HepG2 (cell line): ENCODE results near the gene RHBDF2. TPM values are rescaled to one million over a fixed set of nuclear protein-coding genes. Genes with fewer than 3 reads are reported as not detected.

Experiments
- ATAC-seq: fragments of 200-7000 bp; cut with Tn5 transposase; 3 replicates; pipeline ENCODE4 v1.9.1; 2020; ENCODE audit warnings: mild to moderate bottlenecking, moderate library complexity
- BruUV-seq: library from RNA; stranded (reverse); fragments of 400-500 nt; replicated peaks from 2 replicates; lab custom pipeline; 2021; lab: Mats Ljungman, UMichigan
- CTCF ChIA-PET: fragments of 300-600 bp; formaldehyde crosslinking; extraction: SDS; loops from one replicate; lab custom pipeline; 2021; ENCODE audit warnings: low total read pairs, inconsistent platforms, low intra/inter-chr PET ratio; lab: Yijun Ruan, JAX
- POLR2A ChIA-PET: fragments of 350-600 bp; sonication (Branson Sonifier 250); formaldehyde crosslinking; loops from one replicate; lab custom pipeline; 2020; ENCODE audit warnings: antibody characterized with exemption, inconsistent platforms; lab: Yijun Ruan, JAX
- DNase-seq: peaks from one replicate; pipeline ENCODE4 v3.0.0-alpha.2; 2015; ENCODE audit warnings: low spot score
- FAIRE-seq: peaks from 3 replicates; lab custom pipeline; 2011; peaks lifted over from hg19 to GRCh38; lab: Jason Lieb, UNC
- H2AFZ ChIP-seq: one replicate; pipeline ENCODE4 v1.6.1; 2011; ENCODE audit warnings: low read length, inconsistent platforms
- H3K27ac ChIP-seq: fragments of 300-600 bp; 3 replicates; pipeline ENCODE4 v1.8.0; 2011; ENCODE audit warnings: mixed run types, mild to moderate bottlenecking, mixed read lengths, low read length, inconsistent platforms; ENCODE audit not compliant: insufficient read depth; ENCODE audit errors: extremely low read length
- H3K27me3 ChIP-seq, 2 experiments: fragments of 200-600 bp in 1 of 2; 2 replicates in 1 of 2; 3 replicates in 1 of 2; pipeline versions ENCODE4 v1.6.0 to v1.8.0; 2011; ENCODE audit warnings: low read length in 2 of 2, mild to moderate bottlenecking in 2 of 2, moderate library complexity in 2 of 2, inconsistent platforms in 1 of 2; ENCODE audit not compliant: insufficient read depth in 2 of 2, control insufficient read depth in 1 of 2
- H3K36me3 ChIP-seq, 2 experiments: fragments of 200-600 bp in 1 of 2; replicated peaks in 1 of 2; 2 replicates in 1 of 2; 3 replicates in 1 of 2; pipeline versions ENCODE4 v1.5.1 to v1.8.0; 2011; ENCODE audit warnings: low read length in 2 of 2, inconsistent platforms in 1 of 2; ENCODE audit not compliant: insufficient read depth in 2 of 2, control insufficient read depth in 1 of 2
- H3K4me1 ChIP-seq: 2 replicates; pipeline ENCODE4 v1.5.1; 2012; ENCODE audit warnings: low read length, inconsistent platforms; ENCODE audit not compliant: insufficient read depth
- H3K4me2 ChIP-seq: 2 replicates; pipeline ENCODE4 v1.6.0; 2011; ENCODE audit warnings: low read depth, low read length, inconsistent platforms
- H3K4me3 ChIP-seq, 3 experiments: fragments of 200-600 bp in 1 of 3; sonication (generic), shearing (Covaris generic) in 1 of 3; replicated peaks in 1 of 3; 2 replicates each; pipeline ENCODE4 v1.5.1; 2011 to 2016; ENCODE audit warnings: low read length in 3 of 3, inconsistent platforms in 2 of 3, low read depth in 2 of 3, mild to moderate bottlenecking in 2 of 3, control low read depth in 1 of 3, mixed read lengths in 1 of 3; ENCODE audit not compliant: insufficient read depth in 1 of 3
- H3K79me2 ChIP-seq: one replicate; pipeline ENCODE4 v1.6.1; 2011; ENCODE audit warnings: low read length, inconsistent platforms; ENCODE audit not compliant: insufficient read depth
- H3K9ac ChIP-seq: 2 replicates; pipeline ENCODE4 v1.6.0; 2011; ENCODE audit warnings: mild to moderate bottlenecking, low read depth, low read length, inconsistent platforms; ENCODE audit not compliant: insufficient read depth
- H3K9me3 ChIP-seq: 2 replicates; pipeline ENCODE4 v1.5.1; 2012; ENCODE audit warnings: mild to moderate bottlenecking, low read length
- H4K20me1 ChIP-seq: 2 replicates; pipeline ENCODE4 v1.6.0; 2011; ENCODE audit warnings: inconsistent platforms, mild to moderate bottlenecking, low read length, moderate library complexity; ENCODE audit not compliant: insufficient read depth
- CAMTA2 ChIP-seq: sonication (generic); formaldehyde crosslinking; IDR thresholded peaks from 2 replicates; pipeline ENCODE4 v1.4.0; 2020; ENCODE audit warnings: mild to moderate bottlenecking, missing genetic modification reagents, borderline replicate concordance
- CREM ChIP-seq, 2 experiments: sonication (generic) in 1 of 2; formaldehyde crosslinking in 1 of 2; IDR thresholded peaks; 2 replicates each; pipeline versions ENCODE4 v1.4.0 to v1.6.1; 2016 to 2020; ENCODE audit warnings: antibody characterized with exemption in 1 of 2, mild to moderate bottlenecking in 1 of 2, missing genetic modification reagents in 1 of 2
- ERF ChIP-seq: IDR thresholded peaks from 2 replicates; pipeline ENCODE4 v1.6.1; 2018; ENCODE audit warnings: missing biosample characterization, missing genetic modification reagents
- HNF4A ChIP-seq: sonication (generic); formaldehyde crosslinking; IDR thresholded peaks from 2 replicates; pipeline ENCODE4 v1.4.0; 2020; ENCODE audit warnings: missing genetic modification reagents
- KDM1A ChIP-seq: IDR thresholded peaks from 2 replicates; pipeline ENCODE4 v1.6.1; 2016; ENCODE audit warnings: missing compliant biosample characterization
- KDM5B ChIP-seq: sonication (generic); formaldehyde crosslinking; IDR thresholded peaks from 2 replicates; pipeline ENCODE4 v1.4.0; 2020; ENCODE audit warnings: missing genetic modification reagents, mild to moderate bottlenecking, borderline replicate concordance
- NFKBIZ ChIP-seq: IDR thresholded peaks from 2 replicates; pipeline ENCODE4 v1.6.1; 2018; ENCODE audit warnings: missing genetic modification reagents, missing compliant biosample characterization
- POLR2AphosphoS5 ChIP-seq: IDR thresholded peaks from 2 replicates; pipeline ENCODE4 v1.6.1; 2012; ENCODE audit warnings: low read depth, low read length
- REPIN1 ChIP-seq: sonication (generic); formaldehyde crosslinking; IDR thresholded peaks from 2 replicates; pipeline ENCODE4 v1.8.0; 2022; ENCODE audit warnings: missing genetic modification reagents, low read depth, mild to moderate bottlenecking, borderline replicate concordance
- RFX1 ChIP-seq: fragments of 450-650 bp; IDR thresholded peaks from 2 replicates; pipeline ENCODE4 v1.6.1; 2017
- SP1 ChIP-seq, 2 experiments: fragments of 450-650 bp in 1 of 2; sonication (generic) in 1 of 2; formaldehyde crosslinking in 1 of 2; IDR thresholded peaks; 2 replicates each; pipeline versions ENCODE4 v1.4.0 to v1.6.1; 2016 to 2020; ENCODE audit warnings: missing genetic modification reagents in 1 of 2
- TBL1XR1 ChIP-seq: fragments of 150-350 bp; IDR thresholded peaks from 2 replicates; pipeline ENCODE4 v1.6.1; 2014; ENCODE audit warnings: borderline replicate concordance, low read length; ENCODE audit not compliant: partially characterized antibody
- TGIF2 ChIP-seq: IDR thresholded peaks from 2 replicates; pipeline ENCODE4 v1.6.1; 2016; ENCODE audit warnings: control low read depth, missing compliant biosample characterization
- ZFP90 ChIP-seq: sonication (generic); formaldehyde crosslinking; IDR thresholded peaks from 2 replicates; pipeline ENCODE4 v1.8.0; 2022; ENCODE audit warnings: missing genetic modification reagents, mild to moderate bottlenecking, inconsistent platforms, borderline replicate concordance
- ZGPAT ChIP-seq: IDR thresholded peaks from 2 replicates; pipeline ENCODE4 v1.6.1; 2016; ENCODE audit warnings: mild to moderate bottlenecking
- ZKSCAN5 ChIP-seq: sonication (generic); formaldehyde crosslinking; IDR thresholded peaks from 2 replicates; pipeline ENCODE4 v1.5.1; 2020; ENCODE audit warnings: mild to moderate bottlenecking, missing genetic modification reagents
- ZNF160 ChIP-seq: sonication (generic); formaldehyde crosslinking; IDR thresholded peaks from 2 replicates; pipeline ENCODE4 v1.8.0; 2022; ENCODE audit warnings: mild to moderate bottlenecking, inconsistent platforms, missing genetic modification reagents
- ZNF274 ChIP-seq: sonication (generic); formaldehyde crosslinking; IDR thresholded peaks from 2 replicates; pipeline ENCODE4 v1.5.1; 2020; ENCODE audit warnings: mild to moderate bottlenecking, missing genetic modification reagents
- ZNF547 ChIP-seq: sonication (generic); formaldehyde crosslinking; IDR thresholded peaks from 2 replicates; pipeline ENCODE4 v1.5.1; 2020; ENCODE audit warnings: mild to moderate bottlenecking, missing genetic modification reagents
- ZSCAN21 ChIP-seq: sonication (generic); formaldehyde crosslinking; IDR thresholded peaks from 2 replicates; pipeline ENCODE4 v1.8.0; 2022; ENCODE audit warnings: mild to moderate bottlenecking, missing genetic modification reagents, moderate library complexity, borderline replicate concordance
- WGBS: methylation state at CpG from one replicate; pipeline ENCODE4 v1.1.6; 2017; ENCODE audit warnings: low lambda C conversion rate; 5-methylcytosine and 5-hydroxymethylcytosine counted together
- in situ Hi-C: cut with HindIII; loops from 2 replicates; pipeline ENCODE4 v1.10.0; 2017; ENCODE audit warnings: low pct_unique_long_range_greater_than_20kb; ENCODE audit not compliant: extremely low pct_ligation_motif_present
- intact Hi-C: fragments of 100-400 bp; cut with micrococcal nuclease; formaldehyde crosslinking; loops from one replicate; pipeline ENCODE4 v1.10.0; 2022; ENCODE audit not compliant: unreplicated experiment
- polyA plus RNA-seq, 8 experiments: library from polyadenylated mRNA; depleted of rRNA in 3 of 8; stranded (reverse) in 7 of 8; unstranded in 1 of 8; fragments of >200 nt; fragmentation: Illumina TruSeq in 4 of 8; extraction: Trizol in 4 of 8; gene quantifications; 2 replicates each; pipeline versions ENCODE4 v1.2.1 to v1.2.3, GENCODE V29; 2011 to 2016; ENCODE audit warnings: low read depth in 4 of 8, missing spikeins in 1 of 8, mixed read lengths in 1 of 8; ENCODE audit not compliant: insufficient read depth in 1 of 8
- total RNA-seq, 5 experiments: library from RNA; depleted of rRNA; stranded (reverse); fragments of >200 nt; fragmentation: Illumina TruSeq; extraction: Trizol; gene quantifications; 2 replicates each; pipeline ENCODE4 v1.2.3, GENCODE V29; 2016; ENCODE audit warnings: low read depth in 1 of 5

Gene RHBDF2
- total and polyA plus RNA-seq, 2 of the 13 experiments (the other 11 are each of a cell fraction or from before 2014, with no cell fraction given): 7.8 to 24.2 TPM

- no peak for TF ChIP-seq ERF (CRISPR knock-in tag)
- no peak for TF ChIP-seq ZNF160 (CRISPR knock-in tag)
- no peak for TF ChIP-seq ZFP90 (CRISPR knock-in tag)
- no peak for TF ChIP-seq SP1 (IDR thresholded peaks at IDR 0.05)
- no peak for TF ChIP-seq SP1 (CRISPR knock-in tag; IDR thresholded peaks at IDR 0.05)
- no peak for TF ChIP-seq KDM5B (CRISPR knock-in tag)
- no peak for TF ChIP-seq CREM (IDR thresholded peaks at IDR 0.05)
- no peak for TF ChIP-seq CREM (CRISPR knock-in tag; IDR thresholded peaks at IDR 0.05)
- TF ChIP-seq ZGPAT: no peak
- no peak for TF ChIP-seq TBL1XR1
- no peak for TF ChIP-seq TGIF2 (CRISPR knock-in tag)
- TF ChIP-seq KDM1A (CRISPR knock-in tag): no peak
- TF ChIP-seq POLR2AphosphoS5: no peak
- no peak for TF ChIP-seq RFX1
- no peak for TF ChIP-seq CAMTA2 (CRISPR knock-in tag)
Observed at GRCh38 chr17:76485569-76485968, 15.7 kb downstream of the RHBDF2 start (continued).

GRCh38 chr17:76484228-76484725, 16.9 kb downstream of the RHBDF2 start:
- TSS peak; percentile 73 for BruUV-seq
- no peak for DNase-seq
- peak overlapping the region; percentile 54 for H3K4me2 ChIP-seq
- peak overlapping the region in 1 of 3 experiments; percentile 45; a peak in 2 of 6 replicates for H3K4me3 ChIP-seq
- H3K4me1 ChIP-seq: peaks cover 43% of the 10 kb centered on the region
- H3K79me2 ChIP-seq: no peaks in the 10 kb centered on the region
- peak overlapping the region; percentile 63 for H3K27ac ChIP-seq
- 0 out of 5 replicates have a peak, but pooled peaks cover 0 to 3% of the 10 kb centered on the region in 2 experiments for H3K36me3 ChIP-seq
- ChIA-PET CTCF (no interaction called here), POLR2A (interaction anchor here (0.6 to 12.2 kb wide), 4 partner anchors 9 to 82 kb away, joined by 3 to 252 read pairs (median 7); partner anchors contain the start of gene RHBDF2)
- no peak for FAIRE-seq
- peak; percentile 32 for ATAC-seq
- in situ Hi-C loops (no loop called here), intact Hi-C loops (no loop called here)
- no peaks in the 10 kb centered on the region for H3K27me3 ChIP-seq
- no peak overlapping the region for H2AFZ ChIP-seq
- no peaks in the 10 kb centered on the region for H4K20me1 ChIP-seq
- 59% methylated on average over 11 of the region's 11 CpGs for WGBS
- no peaks in the 10 kb centered on the region for H3K9me3 ChIP-seq
- H3K9ac ChIP-seq: peak overlapping the region; percentile 2; the same call in 1 of the 2 replicates
- peak; percentile 92 for TF ChIP-seq ZKSCAN5
- TF ChIP-seq REPIN1 (CRISPR knock-in tag): 0 out of 2 replicates have a peak, but pooled peaks have one; percentile 35
- TF ChIP-seq ZNF274 (CRISPR knock-in tag): 0 out of 2 replicates have a peak, but pooled peaks have one; percentile 68
- 0 out of 2 replicates have a peak, but pooled peaks have one; percentile 55 for TF ChIP-seq ZSCAN21 (CRISPR knock-in tag)
- 0 out of 2 replicates have a peak, but pooled peaks have one; percentile 16 for TF ChIP-seq ZNF547
- TF ChIP-seq HNF4A (CRISPR knock-in tag): peak; percentile 21; the same call in 1 of the 2 replicates
- no peak for TF ChIP-seq NFKBIZ (CRISPR knock-in tag)
